Measurements from ENCODE around the gene RNPS1.

Gene RNPS1

GRCh38 chr16:2276368-2277195, 8.7 kb upstream of the RNPS1 start:
- DNase-seq (ENCODE audit: low read depth, low spot score): no peak
- no peak for TF ChIP-seq CTCF (IDR thresholded peaks at IDR 0.05; ENCODE audit: low read depth, low read length)
- no peak overlapping the region for H3K4me3 ChIP-seq (ENCODE audit: low read depth, low read length)
- in situ Hi-C loops (cut with HindIII; ENCODE audit: low sequenced_read_pairs): no loop called here

GRCh38 chr16:2275476-2276367, 7.8 kb upstream of the RNPS1 start:
- no peak for DNase-seq (ENCODE audit: low read depth, low spot score)
- in situ Hi-C loops (cut with HindIII; ENCODE audit: low sequenced_read_pairs): no loop called here
- TF ChIP-seq CTCF (IDR thresholded peaks at IDR 0.05; ENCODE audit: low read depth, low read length): no peak
- H3K4me3 ChIP-seq (ENCODE audit: low read depth, low read length): no peak overlapping the region

- in situ Hi-C loops (cut with HindIII; ENCODE audit: low sequenced_read_pairs): no loop called here
- TF ChIP-seq CTCF (IDR thresholded peaks at IDR 0.05; ENCODE audit: low read depth, low read length): no peak
- DNase-seq (ENCODE audit: low read depth, low spot score): no peak
- no peak overlapping the region for H3K4me3 ChIP-seq (ENCODE audit: low read depth, low read length)
Measured at GRCh38 chr16:2273931-2274330, 6.0 kb upstream of the RNPS1 start.

GRCh38 chr16:2273484-2273883, 5.6 kb upstream of the RNPS1 start:
- H3K4me3 ChIP-seq (ENCODE audit: low read depth, low read length): no peak overlapping the region
- no peak for TF ChIP-seq CTCF (IDR thresholded peaks at IDR 0.05; ENCODE audit: low read depth, low read length)
- in situ Hi-C loops (cut with HindIII; ENCODE audit: low sequenced_read_pairs): no loop called here
- no peak for DNase-seq (ENCODE audit: low read depth, low spot score)

- no peak overlapping the region for H3K4me3 ChIP-seq (ENCODE audit: low read depth, low read length)
- DNase-seq (ENCODE audit: low read depth, low spot score): no peak
- in situ Hi-C loops (cut with HindIII; ENCODE audit: low sequenced_read_pairs): no loop called here
- no peak for TF ChIP-seq CTCF (IDR thresholded peaks at IDR 0.05; ENCODE audit: low read depth, low read length)
Measured at GRCh38 chr16:2271848-2272461, 4.0 kb upstream of the RNPS1 start.

Data from astrocyte of the spinal cord (primary cell).